HL-60/S4 treated with retinoic acid at 250 ng/mL for 4 days and 3 days (cell line): ENCODE results near the gene ROBO3.

ENCODE experiments used
- in situ Hi-C: fragments of 300-500 bp; cut with MboI; formaldehyde crosslinking; loops from 2 replicates; pipeline ENCODE4 v1.7.0; 2022; ENCODE audit warnings: low sequenced_read_pairs

The ROBO3 gene, protein sequence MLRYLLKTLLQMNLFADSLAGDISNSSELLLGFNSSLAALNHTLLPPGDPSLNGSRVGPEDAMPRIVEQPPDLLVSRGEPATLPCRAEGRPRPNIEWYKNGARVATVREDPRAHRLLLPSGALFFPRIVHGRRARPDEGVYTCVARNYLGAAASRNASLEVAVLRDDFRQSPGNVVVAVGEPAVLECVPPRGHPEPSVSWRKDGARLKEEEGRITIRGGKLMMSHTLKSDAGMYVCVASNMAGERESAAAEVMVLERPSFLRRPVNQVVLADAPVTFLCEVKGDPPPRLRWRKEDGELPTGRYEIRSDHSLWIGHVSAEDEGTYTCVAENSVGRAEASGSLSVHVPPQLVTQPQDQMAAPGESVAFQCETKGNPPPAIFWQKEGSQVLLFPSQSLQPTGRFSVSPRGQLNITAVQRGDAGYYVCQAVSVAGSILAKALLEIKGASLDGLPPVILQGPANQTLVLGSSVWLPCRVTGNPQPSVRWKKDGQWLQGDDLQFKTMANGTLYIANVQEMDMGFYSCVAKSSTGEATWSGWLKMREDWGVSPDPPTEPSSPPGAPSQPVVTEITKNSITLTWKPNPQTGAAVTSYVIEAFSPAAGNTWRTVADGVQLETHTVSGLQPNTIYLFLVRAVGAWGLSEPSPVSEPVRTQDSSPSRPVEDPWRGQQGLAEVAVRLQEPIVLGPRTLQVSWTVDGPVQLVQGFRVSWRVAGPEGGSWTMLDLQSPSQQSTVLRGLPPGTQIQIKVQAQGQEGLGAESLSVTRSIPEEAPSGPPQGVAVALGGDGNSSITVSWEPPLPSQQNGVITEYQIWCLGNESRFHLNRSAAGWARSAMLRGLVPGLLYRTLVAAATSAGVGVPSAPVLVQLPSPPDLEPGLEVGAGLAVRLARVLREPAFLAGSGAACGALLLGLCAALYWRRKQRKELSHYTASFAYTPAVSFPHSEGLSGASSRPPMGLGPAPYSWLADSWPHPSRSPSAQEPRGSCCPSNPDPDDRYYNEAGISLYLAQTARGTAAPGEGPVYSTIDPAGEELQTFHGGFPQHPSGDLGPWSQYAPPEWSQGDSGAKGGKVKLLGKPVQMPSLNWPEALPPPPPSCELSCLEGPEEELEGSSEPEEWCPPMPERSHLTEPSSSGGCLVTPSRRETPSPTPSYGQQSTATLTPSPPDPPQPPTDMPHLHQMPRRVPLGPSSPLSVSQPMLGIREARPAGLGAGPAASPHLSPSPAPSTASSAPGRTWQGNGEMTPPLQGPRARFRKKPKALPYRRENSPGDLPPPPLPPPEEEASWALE (N-terminal part only)

DNA sequence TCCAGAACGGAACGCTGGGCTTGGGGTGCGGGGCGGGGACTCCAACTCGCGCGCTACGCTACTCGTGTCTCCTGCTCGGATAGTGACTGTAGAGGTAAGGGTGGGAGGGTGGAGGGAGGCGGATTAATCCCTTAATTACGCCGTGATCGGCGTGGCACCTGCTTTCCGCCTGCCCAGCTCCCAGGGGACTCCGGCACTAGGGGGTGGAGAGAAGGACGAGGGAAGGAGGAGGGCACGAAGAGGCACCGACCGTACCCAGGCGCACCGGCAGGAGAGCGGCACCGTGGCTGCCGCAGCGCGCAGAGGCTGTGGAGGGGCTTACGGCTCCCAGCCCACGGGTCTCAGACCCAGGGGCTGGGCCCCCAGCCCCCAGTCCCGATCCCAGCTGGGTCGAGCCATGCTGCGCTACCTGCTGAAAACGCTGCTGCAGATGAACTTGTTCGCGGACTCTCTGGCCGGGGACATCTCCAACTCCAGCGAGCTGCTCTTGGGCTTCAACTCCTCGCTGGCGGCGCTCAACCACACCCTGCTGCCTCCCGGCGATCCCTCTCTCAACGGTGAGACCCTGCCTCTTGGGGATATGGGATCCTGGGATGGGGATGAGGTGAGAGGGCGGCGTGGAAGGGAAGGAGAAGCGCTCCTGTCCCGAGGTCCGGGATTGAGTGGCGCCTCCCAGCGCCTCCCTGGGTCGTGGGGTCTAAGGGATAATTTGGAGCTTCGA is at the start of gene ROBO3:
TSS of gene ROBO3 (plus strand) at position 252 of the 721 bp plus-strand sequence. CDS start at position 398, 146 bp downstream.
- in situ Hi-C loops: no loop called here

DNA sequence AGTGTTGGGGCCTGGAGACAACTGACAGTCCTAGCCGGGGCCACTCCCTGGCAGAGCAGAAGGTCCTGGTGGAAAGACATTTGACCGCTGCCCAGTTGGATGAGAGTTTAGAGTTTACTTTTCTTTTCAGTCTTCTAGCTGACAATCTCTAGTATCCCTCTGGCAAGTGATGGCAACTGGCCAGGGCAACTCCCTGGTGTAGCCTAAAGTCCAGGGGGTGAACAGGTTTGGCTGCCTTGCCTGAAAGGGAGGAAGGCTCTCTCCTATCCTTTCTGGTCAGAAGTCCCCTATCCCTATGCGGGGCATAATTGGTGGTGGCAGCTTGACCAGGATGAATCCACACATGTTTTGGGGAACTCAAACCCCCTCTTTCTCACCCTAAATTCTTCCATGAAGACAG is 48.2 kb upstream of the ROBO3 start:
- in situ Hi-C loops: no loop called here

DNA sequence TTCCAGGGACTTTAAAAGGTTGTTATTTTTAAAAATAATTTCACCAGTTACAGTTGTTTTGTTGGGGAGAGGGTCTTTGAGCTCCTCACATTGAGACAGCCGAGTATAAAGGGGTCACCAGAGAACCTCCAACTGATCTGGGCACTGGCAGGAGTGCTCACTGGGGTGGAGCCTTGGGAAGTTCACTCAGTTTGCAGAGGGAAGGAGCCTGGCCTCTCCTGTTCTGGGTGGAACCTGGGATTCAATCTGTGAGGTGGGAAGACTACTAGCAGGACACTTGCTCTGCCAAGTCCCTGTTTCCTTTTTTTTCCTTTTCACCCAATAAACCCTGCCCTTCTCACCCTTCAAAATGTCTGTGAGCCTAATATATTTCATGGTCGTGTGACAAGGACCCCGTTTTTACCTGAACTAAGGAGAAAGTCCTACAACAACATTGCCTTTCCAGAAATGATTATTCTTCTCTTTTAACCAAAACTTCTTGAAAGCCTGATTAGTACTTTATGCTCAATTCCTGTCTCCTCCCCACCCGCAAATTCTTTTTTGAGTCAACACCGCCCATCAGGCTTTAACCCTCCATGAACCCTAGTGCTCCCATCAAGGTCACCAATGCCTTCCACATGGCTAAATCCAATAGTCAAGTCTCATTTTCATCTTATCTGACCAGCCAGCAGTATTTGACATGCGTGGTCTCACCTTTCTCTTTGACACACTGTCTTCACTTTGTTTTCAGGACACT is 43.1 kb upstream of the ROBO3 start:
- in situ Hi-C loops: no loop called here

DNA sequence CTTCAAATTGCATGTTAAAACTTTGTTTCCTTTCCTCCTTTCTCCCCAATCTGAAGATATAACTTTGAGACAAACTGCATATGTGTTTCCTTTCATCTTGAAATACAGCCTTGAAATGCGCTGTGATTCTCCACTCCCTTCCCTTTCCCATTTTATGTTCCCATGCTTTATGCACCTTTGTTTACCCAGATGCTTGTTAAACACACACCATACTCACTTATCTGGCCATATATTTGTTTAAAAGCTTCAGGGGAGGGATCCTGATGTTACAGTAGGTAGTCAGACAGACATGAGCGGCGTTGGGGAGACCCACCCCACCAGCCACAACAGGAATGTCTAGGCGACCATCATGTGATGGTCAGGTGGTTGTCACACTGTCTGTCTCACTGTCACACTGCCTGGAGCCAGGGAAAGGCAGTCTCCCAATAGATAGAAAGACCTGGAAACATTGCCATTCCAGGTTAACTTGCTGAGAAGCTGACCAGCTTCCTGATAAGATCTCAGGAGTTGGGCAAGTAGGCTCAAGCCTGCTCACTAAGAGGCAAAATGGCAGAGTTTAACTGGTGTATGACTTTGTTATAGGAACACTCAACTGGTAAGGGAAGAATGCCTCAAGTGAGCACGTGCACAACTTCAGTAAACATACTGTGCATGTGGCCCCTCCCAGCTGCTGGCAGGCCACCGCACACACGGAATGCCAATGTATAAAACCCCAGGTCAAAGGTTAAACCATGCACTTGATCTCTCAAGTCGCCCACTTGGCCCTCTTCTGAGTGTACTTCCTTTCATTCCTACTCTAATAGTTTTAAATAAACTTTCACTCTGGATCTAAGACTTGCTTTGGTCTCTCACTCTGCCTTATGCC is 41.5 kb upstream of the ROBO3 start:
- in situ Hi-C loops: no loop called here

DNA sequence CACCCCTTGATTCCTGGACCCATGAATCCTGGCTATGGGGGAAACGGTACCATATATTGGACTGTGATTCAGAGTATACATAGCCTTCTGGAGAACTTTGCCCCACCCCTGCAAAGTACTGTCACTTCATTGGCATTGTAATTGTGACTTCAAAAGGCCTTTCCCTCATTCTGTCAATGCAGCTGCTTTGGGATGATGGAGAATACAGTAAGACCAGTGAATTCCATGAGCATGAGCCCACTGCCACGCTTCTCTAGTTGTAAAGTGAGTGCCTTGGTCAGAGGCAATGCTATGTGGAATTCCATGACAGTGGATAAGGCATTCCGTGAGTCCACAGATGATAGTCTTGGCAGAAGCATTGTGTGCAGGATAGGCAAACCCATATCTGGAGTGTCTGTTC is 39.4 kb upstream of the ROBO3 start:
- in situ Hi-C loops: no loop called here

DNA sequence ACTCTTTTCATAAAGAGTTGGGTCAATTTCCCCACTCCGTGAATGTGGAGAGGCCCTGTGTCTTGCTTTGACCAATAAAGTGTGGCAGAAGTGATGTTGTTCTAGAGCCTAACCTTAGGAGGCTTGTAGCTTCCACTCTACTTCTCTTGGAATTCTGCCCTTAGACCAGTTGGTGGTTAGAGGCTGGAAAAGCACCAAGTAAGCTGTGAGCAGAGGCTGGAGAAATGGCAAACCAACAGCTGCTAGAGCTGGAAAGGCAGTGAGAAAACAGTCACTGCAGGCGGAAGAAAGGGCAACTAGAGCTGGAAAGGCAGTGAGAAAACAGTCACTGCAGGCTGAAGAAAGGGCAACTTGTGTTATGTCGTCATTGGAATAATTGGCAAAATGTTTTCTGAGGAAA is 35.2 kb upstream of the ROBO3 start:
- in situ Hi-C loops: no loop called here

DNA sequence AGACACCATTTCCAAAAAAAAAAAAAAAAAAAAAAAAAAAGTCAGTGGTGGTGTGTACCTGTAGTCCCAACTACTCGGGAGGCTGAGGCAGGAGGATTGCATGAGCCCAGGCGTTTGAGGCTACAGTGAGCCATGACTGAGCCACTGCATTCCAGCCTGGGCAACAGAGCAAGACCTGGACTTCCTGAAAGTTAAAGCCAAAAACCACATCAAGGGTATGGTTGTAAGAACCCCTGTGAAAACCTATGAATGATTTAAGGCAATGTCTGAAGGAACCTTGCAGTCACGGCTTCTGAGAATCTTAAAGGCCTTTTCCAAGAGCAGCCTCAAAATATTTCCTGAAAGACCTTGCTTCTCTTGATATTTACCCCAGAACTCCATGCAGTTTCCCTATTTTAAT is 34.5 kb upstream of the ROBO3 start:
- in situ Hi-C loops: no loop called here

DNA sequence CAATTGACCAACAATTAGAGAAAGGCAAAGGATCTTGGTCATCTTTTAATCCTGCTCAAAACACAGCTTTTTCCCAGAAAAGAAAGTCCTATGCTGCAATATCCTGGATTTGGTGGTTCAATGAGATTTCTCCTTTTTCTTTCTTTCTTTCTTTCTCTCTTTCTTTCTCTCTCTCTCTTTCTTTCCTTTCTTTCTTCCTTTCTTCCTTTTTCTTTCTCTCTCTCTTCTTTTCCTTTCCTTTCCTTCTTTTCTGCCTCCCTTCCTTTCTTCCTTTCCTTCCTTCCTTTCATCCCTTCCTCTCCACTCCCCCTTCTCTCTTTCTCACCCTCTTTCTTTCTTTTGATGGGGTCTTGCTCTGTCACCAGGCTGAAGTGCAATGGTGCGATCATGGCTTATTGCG is 33.3 kb upstream of the ROBO3 start:
- in situ Hi-C loops: no loop called here

DNA sequence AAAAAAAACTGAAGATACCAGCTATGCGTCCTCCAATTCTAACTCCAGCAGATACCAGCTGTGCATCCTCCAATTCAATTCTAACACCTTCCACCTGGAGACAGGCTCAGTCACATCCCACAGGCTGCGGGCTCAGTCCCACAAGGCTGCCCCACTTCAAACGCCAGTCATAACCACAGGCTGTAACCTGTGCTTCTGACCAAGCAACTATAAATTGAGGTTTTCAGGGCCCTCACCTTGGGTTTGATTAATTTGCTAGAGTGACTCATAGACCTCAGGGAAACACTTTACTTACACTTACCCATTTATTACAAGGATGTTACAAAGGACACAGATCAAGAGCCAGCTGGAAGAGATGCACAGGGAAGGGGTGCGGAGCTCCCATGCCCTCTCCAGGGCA is 32.7 kb upstream of the ROBO3 start:
- in situ Hi-C loops: no loop called here

DNA sequence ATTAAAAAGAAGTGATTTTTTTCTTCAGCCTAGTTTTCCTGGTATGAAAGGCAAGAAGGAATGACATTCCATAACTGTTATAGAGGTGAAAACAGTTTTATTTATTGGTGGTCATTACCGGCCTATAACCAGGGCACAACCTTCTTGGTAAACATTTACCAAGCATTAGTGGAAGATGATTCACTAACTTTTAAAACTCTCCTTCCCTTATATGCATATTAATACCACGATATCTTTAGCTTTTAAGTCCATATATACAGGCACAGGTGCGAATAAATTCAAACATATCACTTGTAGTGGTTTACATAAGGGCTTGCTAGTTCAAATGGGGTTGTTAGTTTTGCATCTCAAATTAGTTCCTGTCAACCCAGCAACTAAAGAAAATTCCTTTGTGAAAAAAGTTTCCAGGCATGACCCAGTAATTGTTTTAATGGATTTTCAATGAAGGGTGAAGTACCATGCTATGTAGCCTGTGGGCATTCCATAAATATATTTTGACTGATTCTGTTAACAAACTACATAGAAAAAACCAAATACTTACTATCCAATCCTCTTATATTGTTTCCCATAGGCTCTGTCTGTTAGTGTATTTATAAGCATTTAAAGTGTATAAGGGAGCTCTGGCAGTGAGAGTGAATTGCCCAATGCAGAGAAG is 30.6 kb upstream of the ROBO3 start:
- in situ Hi-C loops: no loop called here

DNA sequence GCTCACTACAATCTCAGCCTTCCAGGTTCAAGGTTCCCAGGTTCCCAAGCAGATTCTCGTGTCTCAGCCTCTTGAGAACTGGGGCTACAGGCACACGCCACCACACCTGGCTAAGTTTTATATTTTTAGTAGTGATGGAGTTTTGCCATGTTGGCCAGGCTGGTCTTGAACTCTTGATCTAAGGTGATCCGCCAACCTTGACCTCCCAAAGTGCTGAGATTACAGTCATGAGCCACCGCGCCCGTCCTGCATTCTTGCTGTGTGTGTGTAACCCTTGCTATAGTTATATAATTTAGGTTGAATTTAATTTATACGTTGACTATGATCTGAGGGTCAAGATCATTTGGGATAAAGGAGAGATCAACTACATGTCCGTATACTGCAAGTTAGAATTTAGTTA is 29.3 kb upstream of the ROBO3 start:
- in situ Hi-C loops: no loop called here

DNA sequence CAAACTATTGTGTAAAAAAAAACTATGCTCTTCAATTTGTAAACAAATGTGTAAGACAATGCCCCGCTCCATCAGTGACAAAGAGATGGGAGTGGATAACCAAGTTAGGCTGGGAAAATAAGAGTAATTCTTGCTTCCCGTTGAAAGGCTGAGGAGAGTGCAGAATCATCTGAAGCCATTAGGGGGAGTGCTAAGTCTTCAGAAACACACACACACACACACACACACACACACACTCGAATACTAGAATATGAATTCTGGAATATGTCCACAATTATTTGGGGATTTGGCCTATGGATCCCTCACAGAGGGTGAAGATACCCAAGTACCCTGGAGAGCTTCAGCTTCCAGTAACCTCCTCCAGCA is 27.8 kb upstream of the ROBO3 start:
- in situ Hi-C loops: no loop called here

DNA sequence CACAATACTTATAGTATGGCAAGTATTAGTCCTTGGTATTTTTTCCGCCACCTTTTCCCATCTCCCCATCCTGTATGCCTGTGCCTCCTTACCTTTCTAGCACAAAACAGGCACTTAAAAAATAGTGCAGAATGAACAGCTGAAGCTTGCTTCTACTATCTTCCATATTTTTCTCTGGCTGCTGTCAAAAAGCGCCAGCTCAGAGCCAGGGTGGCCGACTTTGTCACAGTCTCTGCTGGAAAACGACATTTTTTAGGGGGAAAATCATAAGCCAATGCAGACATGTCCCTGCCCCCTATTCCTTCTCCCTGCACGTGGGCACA is 26.5 kb upstream of the ROBO3 start:
- in situ Hi-C loops: no loop called here

DNA sequence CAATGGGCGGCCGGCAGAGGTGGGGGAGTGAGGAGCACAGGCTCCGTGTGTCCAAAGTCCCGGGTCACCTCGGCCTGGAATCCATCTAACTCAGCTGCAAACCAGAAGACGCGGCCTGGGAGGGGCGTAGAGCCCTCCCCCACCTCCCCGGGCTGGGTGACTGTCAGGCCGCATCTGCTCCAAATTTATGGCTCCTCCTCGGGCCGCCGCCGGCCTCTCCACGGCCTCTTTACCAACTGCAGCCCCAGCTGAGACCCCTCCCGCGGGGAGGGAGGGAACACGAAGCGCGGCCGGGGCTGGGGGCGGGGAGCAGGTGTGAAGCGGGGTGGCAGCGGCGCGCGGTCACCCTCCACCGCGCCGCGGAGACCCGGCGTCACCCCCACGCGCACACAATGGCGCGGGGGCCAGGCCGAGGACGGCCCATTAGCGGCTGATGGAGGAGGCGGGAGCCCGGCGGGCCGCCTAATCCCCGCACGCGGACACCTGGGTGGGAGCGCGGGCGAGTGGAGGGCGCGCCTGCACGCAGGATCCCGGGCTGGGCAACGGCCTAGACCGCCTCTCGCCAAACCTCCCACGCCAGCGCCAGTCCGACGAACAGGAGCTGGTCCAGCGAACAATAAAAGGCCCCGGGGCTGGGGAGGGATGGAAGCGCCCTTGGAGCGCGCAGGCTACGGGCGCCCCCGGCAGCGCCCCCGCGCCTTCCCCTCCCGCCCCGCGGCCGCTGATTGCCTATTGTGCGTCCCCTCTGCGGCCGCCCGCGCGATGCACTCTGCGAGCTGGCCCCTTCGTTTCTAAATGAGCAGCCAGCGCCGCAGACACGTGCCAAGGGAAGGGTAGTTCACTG is 25.9 kb upstream of the ROBO3 start:
- in situ Hi-C loops: no loop called here

DNA sequence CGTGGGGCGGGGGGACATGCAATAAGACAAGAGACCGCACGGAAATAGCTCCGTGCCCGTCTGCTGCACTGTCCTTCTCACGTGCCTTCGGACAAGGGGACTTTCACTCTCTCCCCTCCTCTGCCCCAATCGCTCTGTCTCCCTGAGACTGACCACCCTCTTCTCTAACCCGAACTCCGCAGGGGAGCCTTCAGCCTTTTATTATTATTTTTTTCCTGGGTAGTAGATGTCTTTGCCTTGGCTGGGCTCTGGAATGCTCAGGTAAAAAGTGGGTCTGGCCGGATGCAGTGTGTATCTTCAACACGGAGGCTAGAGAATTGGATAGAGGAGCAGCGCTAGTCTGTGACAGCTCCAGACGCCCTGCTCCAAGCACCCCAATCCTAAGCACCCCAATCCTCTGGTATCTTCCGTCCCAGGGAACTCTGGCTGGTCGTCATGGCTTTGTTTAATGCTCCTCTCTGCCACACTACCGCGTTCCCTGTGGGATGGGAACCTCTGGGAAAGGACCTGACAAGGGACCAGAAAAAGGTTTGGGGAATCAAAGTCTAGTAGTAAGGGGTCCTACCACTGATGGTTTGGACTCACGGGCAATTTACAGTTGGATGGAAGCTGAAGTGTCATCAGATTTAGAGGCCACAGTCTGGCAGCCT is 25.1 kb upstream of the ROBO3 start:
- in situ Hi-C loops: no loop called here

DNA sequence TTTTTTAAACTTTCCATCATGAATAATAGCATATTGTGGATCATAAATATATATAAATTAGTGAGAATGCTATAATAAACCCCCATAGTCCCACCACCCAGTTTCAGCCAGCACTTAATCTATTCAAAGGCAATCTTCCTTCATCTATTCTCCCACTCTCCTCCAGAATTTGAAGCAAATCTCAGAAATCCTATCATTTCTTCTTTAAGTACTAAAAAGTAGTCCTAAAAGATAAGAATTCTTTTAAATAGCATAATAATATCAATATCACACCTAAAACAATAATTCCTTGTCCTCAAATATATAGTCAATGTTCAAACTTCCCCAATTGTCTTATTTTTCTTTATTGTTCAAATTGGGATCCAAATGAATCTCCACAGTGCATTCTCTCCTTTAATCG is 24.6 kb upstream of the ROBO3 start:
- in situ Hi-C loops: no loop called here

DNA sequence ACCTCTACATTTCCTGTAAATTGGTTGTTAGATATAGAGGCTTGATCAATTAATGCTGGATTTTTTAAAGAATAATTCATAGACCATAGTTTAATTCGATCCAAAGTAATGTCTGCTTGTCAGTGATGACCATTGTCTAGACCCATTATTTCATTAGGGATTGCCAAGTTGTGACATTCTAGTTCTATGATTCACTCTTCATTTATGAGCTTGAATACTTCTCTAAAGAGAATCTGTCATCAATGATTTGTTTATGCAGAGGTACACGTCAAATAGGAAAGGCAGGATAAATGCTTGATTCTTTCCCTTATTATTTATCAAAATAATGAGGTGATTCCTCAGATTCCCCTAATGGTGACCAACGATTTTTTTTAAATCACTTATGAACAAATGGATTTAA is 24.0 kb upstream of the ROBO3 start:
- in situ Hi-C loops: no loop called here
